ENCODE measurements around the gene SNX33.
"Not testable (repeated sequence)": the region's sequence is repeated elsewhere in the genome, so short reads cannot be mapped to it uniquely, and the experiment has no call there.

The SNX33 gene

DNA sequence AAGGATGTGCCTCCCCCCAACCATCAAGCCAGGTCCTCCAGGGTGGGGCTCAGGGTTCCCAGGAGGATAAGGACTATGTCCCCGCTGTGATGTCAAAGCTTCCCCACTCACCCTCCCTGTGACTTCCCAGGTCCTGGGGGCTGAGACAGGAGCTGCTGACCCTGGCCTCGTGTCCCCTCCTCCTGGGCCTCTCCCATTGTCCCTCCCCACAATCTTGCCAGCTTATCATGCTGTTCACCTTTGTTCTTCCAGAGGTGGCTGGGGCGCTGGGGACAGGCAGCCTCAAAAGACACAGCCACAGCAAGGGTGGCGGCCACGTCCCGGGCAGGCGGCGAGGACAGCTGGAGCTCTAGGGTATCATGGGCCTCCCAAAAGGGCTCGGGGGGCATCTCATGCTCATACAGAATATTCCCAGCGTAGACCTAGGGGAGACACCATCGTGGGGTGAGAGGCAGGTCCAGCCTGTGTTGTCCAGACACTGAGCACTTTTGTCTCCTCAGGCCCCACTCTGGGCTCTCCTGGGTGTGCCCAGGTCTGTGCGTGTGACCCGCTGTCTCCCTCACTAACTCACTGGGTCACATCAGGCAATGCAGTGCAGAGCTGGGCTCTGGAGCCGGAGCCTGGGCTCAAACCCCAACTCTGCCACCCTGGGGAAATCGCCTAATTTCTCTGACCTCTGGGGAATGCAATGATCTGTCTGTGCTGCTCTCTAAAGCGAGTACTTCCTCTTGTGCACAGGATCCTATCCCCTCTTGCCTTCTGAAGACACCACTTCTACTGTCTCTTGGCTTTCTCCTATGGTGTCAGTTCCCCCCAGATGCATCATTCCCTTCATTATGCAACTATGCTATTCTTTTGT lies 30.0 kb downstream of the SNX33 start:
- FAIRE-seq, result no peak
- TF ChIP-seq POLR2AphosphoS5 (IDR thresholded peaks at IDR 0.05; ENCODE audit: low read depth, low read length) (no peak), POLR2A (IDR thresholded peaks at IDR 0.05; ENCODE audit: low read depth, low read length) (no peak), TAF1 (IDR thresholded peaks at IDR 0.05; ENCODE audit: borderline replicate concordance, low read depth, low read length) (no peak)
- DNase-seq (ENCODE audit: insufficient read length), result no peak

DNA sequence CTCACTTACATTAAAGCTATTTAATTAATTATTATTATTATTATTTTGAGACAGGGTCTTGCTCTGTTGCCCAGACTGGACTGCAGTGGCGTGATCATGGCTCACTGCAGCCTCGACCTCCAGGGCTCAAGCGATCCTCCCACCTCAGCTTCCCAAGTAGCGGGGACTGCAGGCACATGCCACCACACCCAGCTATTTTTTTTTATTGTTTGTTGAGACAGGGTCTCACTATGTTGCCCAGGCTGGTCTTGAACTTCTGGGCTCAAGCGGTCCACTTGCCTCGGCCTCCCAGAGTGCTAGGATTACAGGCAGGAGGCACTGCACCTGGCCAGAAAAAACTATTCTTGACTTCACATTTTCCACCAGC lies 30.6 kb downstream of the SNX33 start:
- not testable (repeated sequence) for DNase-seq (ENCODE audit: insufficient read length); FAIRE-seq

DNA sequence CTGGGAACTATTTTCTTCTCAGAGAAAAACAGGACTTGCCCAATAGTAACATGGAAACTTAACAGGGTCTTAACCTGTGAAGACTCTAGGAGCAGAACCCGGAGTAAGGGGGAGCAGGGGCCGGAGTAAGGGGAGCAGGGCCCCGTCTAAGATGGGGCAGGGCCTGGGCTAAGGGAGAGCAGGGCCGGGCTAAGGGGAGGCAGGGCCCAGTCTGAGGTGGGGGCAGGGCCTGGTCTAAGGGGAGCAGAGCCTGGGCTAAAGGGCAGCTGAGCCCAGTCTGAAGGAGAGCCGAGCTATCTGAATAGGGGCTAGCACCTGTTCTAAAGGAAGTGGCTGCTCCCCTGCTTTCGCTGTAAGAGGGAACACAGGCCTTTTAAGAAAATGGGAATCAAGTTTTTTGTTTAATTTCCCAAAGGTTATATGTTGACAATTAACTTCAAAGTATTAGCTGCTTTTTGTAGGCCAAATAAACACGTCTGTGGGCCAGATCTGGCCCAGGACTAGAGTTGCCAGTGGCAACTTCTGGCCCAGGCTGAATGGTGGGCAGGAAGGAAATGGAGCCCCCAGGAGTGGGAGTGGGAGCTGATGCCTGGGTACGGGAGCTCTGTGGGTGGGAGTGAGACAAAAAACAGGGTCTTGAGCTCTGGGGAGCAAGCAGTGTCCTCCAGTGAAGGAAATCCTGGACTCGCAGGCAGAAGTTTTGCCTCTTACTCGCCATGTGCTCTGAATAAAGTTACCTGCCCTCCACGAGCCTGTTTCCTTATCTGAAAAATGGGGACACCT lies 32.5 kb downstream of the SNX33 start:
- DNase-seq (ENCODE audit: insufficient read length), result no peak
- no peak for TF ChIP-seq TAF1 (IDR thresholded peaks at IDR 0.05; ENCODE audit: borderline replicate concordance, low read depth, low read length)
- TF ChIP-seq POLR2A (IDR thresholded peaks at IDR 0.05; ENCODE audit: low read depth, low read length), result no peak
- no peak for TF ChIP-seq POLR2AphosphoS5 (IDR thresholded peaks at IDR 0.05; ENCODE audit: low read depth, low read length)
- FAIRE-seq, result no peak

DNA sequence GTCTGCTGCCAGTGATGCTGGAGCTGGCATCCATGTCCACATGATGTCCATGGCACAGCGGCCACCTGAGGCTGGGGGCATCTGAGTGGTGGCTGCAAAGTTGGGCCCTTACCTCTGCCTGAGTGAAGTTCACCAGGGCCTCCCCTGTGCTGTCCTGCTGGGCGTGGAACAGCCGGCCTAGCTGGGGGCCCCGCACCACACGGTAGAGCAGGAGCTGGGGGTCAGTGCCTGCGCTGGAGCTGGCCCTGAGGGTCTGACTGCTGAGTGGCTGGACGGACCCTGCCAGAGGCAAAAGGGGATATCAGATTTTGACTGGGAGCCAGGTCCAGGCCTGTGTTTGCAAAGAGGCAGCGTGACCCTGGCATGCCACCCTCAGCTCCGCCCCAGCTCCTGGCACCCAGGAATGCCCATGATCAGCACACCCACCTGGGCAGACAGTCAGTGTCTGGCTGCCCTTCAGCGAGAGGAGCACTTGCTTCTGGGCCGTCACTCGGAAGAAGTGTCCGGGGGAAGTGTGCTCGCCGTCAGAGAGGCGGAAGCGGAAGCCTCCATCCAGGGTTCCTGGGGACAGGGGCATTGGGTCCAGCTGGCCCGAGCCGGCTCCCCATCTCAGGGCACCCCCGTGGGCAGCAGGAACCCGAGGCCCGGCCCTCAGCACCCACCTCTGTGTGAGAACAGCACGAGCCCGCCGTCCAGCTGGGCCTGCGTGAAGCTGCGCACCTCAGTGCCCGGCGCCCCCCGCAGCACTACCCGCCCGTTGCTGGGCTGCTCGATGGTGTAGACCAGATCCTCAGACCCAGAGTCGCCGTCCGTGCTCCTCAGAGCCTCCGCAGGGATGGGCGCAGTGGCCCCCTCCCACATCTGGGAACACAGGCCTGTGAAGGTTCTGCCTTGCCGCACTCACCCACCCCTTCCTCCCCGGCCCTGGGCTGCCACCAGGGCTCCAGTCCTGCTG lies 34.7 kb downstream of the SNX33 start:
- FAIRE-seq, result no peak
- no peak for DNase-seq (ENCODE audit: insufficient read length)
- TF ChIP-seq POLR2A (IDR thresholded peaks at IDR 0.05; ENCODE audit: low read depth, low read length) (no peak), TAF1 (IDR thresholded peaks at IDR 0.05; ENCODE audit: borderline replicate concordance, low read depth, low read length) (no peak), POLR2AphosphoS5 (IDR thresholded peaks at IDR 0.05; ENCODE audit: low read depth, low read length) (no peak)

DNA sequence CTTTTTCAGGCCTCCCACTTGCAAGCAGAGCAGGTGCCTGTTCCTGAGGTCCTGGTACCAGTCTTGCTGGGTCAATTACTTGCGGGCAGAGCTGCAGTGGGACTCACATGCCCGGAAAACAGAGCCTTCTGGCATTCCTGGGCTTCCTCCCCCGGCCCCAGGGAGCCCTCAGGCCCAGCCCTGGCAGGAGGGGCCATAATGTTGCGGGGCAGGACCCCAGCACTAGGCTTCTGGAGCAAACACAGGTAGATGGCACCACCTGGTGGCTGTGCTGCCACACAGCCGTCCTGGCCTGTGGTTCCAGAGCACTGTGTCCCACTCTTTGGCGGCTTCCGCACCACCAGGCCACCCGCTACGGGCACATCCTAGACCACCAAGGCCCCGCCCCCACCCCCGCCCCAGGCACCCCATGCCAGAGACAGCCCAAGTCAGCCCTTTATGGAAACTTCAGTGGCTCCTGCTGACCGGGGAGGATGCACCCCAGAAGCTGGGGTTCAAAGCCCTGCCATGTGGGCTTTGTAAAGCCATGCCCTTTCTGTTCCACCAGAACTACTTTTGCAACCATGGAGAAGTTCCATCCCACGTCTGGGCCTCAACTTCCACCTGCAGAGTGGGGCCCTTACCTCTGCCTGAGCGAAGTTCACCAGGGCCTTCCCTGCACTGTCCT lies 36.1 kb downstream of the SNX33 start:
- FAIRE-seq (peak; percentile 91), DNase-seq (ENCODE audit: insufficient read length) (peak; percentile 89)

DNA sequence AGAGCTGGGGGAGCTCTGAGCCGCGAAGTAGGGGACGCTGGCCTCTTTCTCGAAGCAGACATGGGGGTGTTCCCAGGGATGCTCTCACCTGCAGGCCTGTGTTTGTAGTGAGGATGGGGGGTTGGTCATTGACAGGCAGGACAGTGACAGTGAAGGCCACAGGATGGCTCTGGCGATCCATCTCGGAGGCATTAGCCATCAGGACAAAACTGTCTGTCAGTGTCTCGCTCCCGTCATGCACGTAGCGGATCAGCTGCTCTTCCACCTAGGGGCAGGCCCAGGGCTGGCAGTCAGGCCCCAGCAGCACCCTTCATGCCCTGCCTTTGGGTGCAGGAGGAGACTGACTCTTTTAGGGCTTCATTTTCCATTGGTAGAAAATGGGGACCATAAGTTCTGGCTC lies 36.9 kb downstream of the SNX33 start:
- DNase-seq (ENCODE audit: insufficient read length) (no peak), FAIRE-seq (no peak)
- no peak for TF ChIP-seq POLR2A (IDR thresholded peaks at IDR 0.05; ENCODE audit: low read depth, low read length)

DNA sequence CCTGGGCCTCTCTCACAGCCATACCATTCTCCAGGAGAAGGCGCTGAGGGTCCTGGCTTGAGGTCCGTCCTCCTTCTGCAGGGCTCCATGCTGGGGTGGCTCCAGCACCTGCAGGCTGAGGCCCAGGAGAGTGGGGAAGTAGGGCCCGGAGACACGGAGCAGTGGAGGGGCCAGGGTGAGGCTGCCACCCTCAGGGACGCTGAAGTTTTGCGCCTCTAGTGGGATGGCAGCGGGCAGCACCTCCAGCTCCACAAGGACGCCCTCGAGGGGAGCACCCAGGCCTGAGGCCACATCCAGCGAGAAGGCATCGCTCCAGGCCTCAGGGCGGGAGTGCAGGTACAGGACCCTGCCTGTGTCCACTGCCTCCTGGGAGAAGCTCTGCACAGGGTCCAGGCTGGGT lies 37.5 kb downstream of the SNX33 start:
- DNase-seq (ENCODE audit: insufficient read length) (no peak), FAIRE-seq (no peak)
- TF ChIP-seq TAF1 (IDR thresholded peaks at IDR 0.05; ENCODE audit: borderline replicate concordance, low read depth, low read length), result no peak
- no peak for TF ChIP-seq POLR2A (IDR thresholded peaks at IDR 0.05; ENCODE audit: low read depth, low read length)
- TF ChIP-seq POLR2AphosphoS5 (IDR thresholded peaks at IDR 0.05; ENCODE audit: low read depth, low read length), result no peak

DNA sequence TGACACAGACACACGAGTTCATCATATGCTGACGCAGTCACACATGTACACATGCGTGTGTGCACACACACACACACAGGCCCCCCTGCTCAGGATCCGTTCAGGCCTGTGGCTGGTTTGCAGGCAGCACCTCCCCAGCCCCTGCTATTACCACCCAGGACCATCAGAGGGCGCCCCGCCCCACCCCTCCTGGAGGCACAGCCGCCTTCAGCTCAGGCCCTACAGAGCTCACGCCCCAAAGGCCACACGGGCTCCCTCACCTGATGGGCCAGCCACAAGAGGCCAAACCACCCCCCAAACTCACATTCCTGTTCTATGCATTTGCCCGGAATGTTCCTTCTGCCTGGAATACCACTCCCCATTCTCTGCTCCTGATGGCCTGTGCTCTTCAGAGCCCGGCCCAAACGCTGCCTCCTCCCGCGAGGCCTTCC lies 38.5 kb downstream of the SNX33 start:
- FAIRE-seq (peak; percentile 94), DNase-seq (ENCODE audit: insufficient read length) (peak; percentile 75)

DNA sequence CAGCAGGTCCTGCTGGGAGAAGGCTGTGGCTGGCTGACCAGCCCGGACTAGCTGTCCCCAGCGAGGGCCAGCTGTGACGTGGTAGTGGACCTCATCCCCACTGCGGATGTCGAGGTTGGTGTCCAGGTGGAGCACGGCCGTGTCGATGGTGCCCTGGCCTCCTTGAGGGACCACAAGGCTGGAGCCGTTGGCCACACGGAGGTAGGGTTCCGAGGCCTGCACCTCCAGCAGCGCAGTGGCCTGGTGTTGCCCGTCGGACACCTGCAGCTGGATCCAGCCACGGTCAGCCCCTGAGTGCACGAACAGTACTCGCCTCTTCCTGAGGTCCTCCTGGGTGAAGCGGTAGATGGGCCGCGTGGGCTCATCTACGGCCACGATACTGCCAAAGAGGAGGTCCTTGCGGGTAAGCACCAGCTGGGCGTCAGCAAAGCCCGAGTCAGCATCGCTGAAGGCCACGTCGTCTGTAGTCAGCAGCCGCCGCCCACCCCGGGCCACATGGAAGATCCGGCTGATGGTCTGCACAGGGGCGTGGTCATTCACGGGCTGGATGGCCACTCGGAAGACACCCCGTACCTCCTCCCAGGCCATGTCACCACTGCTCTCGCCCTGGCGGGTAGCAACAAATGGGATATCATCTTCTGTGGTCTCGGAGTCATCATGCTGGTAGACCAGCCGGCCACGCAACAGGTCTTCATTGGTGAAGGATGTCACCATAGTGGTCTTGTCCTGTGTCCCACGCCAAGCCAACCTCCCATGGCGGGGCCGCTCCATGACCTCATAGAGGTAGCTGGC lies 40.0 kb downstream of the SNX33 start:
- TF ChIP-seq POLR2AphosphoS5 (IDR thresholded peaks at IDR 0.05; ENCODE audit: low read depth, low read length) (no peak), TAF1 (IDR thresholded peaks at IDR 0.05; ENCODE audit: borderline replicate concordance, low read depth, low read length) (no peak), POLR2A (IDR thresholded peaks at IDR 0.05; ENCODE audit: low read depth, low read length) (no peak)
- no peak for DNase-seq (ENCODE audit: insufficient read length)
- no peak for FAIRE-seq

DNA sequence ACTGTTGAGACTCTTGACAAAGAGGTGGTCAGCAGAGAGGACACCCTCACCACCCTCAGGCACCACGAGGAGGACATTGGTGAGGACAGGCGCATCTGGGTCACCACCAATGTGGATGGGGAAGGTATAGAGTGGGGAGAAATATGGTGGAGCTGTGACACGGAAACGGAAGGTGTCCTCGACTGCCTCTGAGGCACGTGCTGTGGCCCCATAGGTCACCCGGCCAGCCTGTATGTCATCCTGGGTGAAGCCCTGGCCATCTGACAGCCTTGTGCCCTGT lies 40.5 kb downstream of the SNX33 start:
- FAIRE-seq, result no peak
- no peak for DNase-seq (ENCODE audit: insufficient read length)
- no peak for TF ChIP-seq POLR2A (IDR thresholded peaks at IDR 0.05; ENCODE audit: low read depth, low read length)
- TF ChIP-seq TAF1 (IDR thresholded peaks at IDR 0.05; ENCODE audit: borderline replicate concordance, low read depth, low read length), result no peak
- no peak for TF ChIP-seq POLR2AphosphoS5 (IDR thresholded peaks at IDR 0.05; ENCODE audit: low read depth, low read length)

DNA sequence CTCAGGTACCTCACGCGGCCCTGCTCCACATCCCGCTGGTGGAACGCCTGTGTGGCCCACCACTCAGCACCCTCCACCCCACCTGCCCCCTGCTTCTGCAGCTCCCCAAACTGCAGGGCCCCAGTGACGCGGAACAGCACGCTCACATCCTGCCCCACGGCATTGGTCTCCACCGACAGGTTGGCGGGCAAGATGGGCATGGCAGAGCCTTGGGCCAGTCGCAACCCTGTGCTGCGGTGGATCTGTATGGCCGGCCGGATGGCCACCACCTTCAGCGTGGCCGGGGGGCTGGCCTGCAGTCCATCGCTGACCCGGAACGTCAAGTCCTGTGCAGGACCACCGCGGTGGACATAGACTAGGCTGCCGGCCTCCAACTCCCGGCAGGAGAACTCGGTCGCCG lies 41.1 kb downstream of the SNX33 start:
- FAIRE-seq (no peak), DNase-seq (ENCODE audit: insufficient read length) (no peak)
- TF ChIP-seq POLR2AphosphoS5 (IDR thresholded peaks at IDR 0.05; ENCODE audit: low read depth, low read length) (no peak), POLR2A (IDR thresholded peaks at IDR 0.05; ENCODE audit: low read depth, low read length) (no peak), TAF1 (IDR thresholded peaks at IDR 0.05; ENCODE audit: borderline replicate concordance, low read depth, low read length) (no peak)

DNA sequence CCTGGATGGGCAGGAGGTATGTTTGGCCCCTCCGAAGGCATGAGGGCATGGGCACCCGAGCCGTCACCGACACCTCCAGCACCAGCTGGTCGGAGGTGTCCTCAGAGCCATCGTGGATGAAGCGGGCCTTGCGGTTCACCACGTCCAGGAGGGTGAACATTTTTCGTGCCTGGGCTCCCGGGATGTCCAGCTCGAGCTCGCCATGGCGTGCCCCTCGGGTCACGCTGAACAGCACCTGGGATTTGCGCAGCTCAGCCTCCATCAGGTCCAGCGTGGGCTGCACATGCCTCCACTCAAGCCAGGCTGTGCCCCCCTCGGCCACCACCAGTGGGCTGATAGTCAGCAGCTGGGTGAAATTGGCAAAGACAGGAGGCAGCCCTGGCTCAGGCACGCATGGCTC lies 41.7 kb downstream of the SNX33 start:
- not testable (repeated sequence) for FAIRE-seq; DNase-seq (ENCODE audit: insufficient read length)

DNA sequence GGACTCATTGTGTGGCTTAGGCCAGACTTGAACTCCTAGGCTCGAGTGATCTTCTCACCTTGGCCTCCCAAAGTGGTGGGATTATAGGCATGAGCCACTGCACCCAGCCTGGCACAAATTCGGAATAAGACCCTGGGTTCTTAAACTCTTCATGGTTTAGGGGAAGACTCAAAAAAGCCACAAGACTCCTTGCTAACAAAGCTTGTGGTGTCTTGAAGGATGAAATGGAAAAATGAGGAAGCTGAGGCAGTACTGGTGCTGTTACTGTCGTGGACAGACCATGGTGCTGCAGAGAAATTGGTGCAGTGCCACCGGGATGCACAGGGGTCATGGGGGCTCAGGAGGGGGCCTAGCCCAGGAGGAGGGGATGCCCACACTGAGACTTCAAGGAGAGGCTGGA lies 44.6 kb downstream of the SNX33 start:
- not testable (repeated sequence) for FAIRE-seq; DNase-seq (ENCODE audit: insufficient read length)

DNA sequence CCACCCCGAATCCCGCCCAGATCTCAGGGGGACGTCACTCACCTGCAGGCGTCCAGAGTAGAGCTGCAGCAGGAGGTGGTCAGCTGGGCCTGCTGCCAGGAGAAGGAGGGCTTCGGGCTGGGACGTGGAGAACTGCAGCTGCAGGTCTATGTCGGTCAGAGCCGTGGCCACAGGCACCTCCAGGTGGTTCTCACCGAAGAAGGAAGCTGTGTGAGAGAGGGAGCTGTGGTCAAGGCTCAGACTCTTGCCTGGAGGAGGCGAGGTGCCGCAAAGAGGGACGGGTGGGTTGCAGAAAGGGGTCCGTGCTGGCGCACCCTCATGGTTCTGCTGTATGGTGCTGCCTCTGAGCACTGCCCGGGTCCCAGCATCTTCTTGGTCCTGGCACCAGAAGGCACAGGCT lies 45.3 kb downstream of the SNX33 start:
- FAIRE-seq; DNase-seq (ENCODE audit: insufficient read length): not testable (repeated sequence)

Data from GM12892 (cell line).